Fibroblast of villous mesenchyme (primary cell): Measurements from ENCODE around the gene ITIH3. TPM values are rescaled to one million over a fixed set of nuclear protein-coding genes. Genes with fewer than 3 reads are reported as not detected.

ENCODE experiments used
- DNase-seq: peaks from one replicate; pipeline ENCODE4 v3.0.0-alpha.2; 2010; ENCODE audit warnings: low read depth
- H3K4me3 ChIP-seq: 2 replicates; pipeline ENCODE4 v1.5.1; 2011; ENCODE audit warnings: low read depth, mild to moderate bottlenecking, low read length
- CTCF ChIP-seq: IDR thresholded peaks from 2 replicates; pipeline ENCODE4 v1.5.1; 2012; ENCODE audit warnings: low read depth, mild to moderate bottlenecking, low read length; ENCODE audit not compliant: insufficient read depth
- total RNA-seq: library from RNA; depleted of rRNA; stranded (reverse); fragments of >200 nt; gene quantifications from 2 replicates; pipeline ENCODE4 v1.2.3, GENCODE V29; 2012

Gene ITIH3
- total RNA-seq, 1 donor = 8.2 TPM

- TF ChIP-seq CTCF = no peak
- no peak for DNase-seq
- no peak overlapping the region for H3K4me3 ChIP-seq
Observed at GRCh38 chr3:52809149-52809548, 14.6 kb downstream of the ITIH3 start.

- no peak for DNase-seq
- TF ChIP-seq CTCF = no peak
Observed at GRCh38 chr3:52809662-52810377, 15.2 kb downstream of the ITIH3 start.

GRCh38 chr3:52810923-52811322 lies 16.3 kb downstream of the ITIH3 start:
- H3K4me3 ChIP-seq = no peak overlapping the region
- no peak for TF ChIP-seq CTCF
- DNase-seq = no peak

More at GRCh38 chr3:52809662-52810377, 15.2 kb downstream of the ITIH3 start:
- H3K4me3 ChIP-seq = no peak overlapping the region

GRCh38 chr3:52811452-52812011 lies 16.9 kb downstream of the ITIH3 start:
- no peak overlapping the region for H3K4me3 ChIP-seq
- DNase-seq = no peak
- no peak for TF ChIP-seq CTCF

- H3K4me3 ChIP-seq = no peak overlapping the region
- DNase-seq = no peak
- no peak for TF ChIP-seq CTCF
Observed at GRCh38 chr3:52813810-52814209, 19.2 kb downstream of the ITIH3 start.

- DNase-seq = no peak
- TF ChIP-seq CTCF = no peak
- H3K4me3 ChIP-seq = no peak overlapping the region
Observed at GRCh38 chr3:52816199-52816598, 21.6 kb downstream of the ITIH3 start.
